ENCODE measurements around the gene EPDR1. TPM values are rescaled to one million over a fixed set of nuclear protein-coding genes. Genes with fewer than 3 reads are reported as not detected.

EPDR1 gene
- polyA plus RNA-seq, 1 donor (not counting 4 experiments of a cell fraction or from before 2014, with no cell fraction given): not detected

- dilution Hi-C loops (cut with MboI; ENCODE audit: extremely low pct_ligation_motif_present, low sequenced_read_pairs): no loop called here
- no peak for FAIRE-seq
- no peaks in the 10 kb centered on the region for H4K20me1 ChIP-seq (ENCODE audit: control insufficient read depth, extremely low read depth, insufficient read depth, low read length)
These were observed 36.4 kb downstream of the EPDR1 start for GRCh38 chr7:37956791-37957190.

GRCh38 chr7:37957221-37957970 is 37.0 kb downstream of the EPDR1 start:
- DNase-seq (ENCODE audit: low read depth, low spot score) (no peak), FAIRE-seq (no peak)
- dilution Hi-C loops (cut with MboI; ENCODE audit: extremely low pct_ligation_motif_present, low sequenced_read_pairs): no loop called here
- Histone ChIP-seq H3K36me3 (ENCODE audit: control insufficient read depth in 2 of 2, extremely low read depth in 1 of 2, insufficient read depth in 2 of 2, low read length in 2 of 2) (no peaks in the 10 kb centered on the region), H2AFZ (ENCODE audit: control insufficient read depth, low read length) (no peak overlapping the region), H3K9ac (ENCODE audit: control insufficient read depth, extremely low read depth, insufficient read depth, low read length) (no peak overlapping the region), H3K79me2 (ENCODE audit: control insufficient read depth, insufficient read depth, low read length) (no peaks in the 10 kb centered on the region), H3K9me3 (ENCODE audit: control insufficient read depth, low read depth, low read length) (no peaks in the 10 kb centered on the region), H3K4me2 (ENCODE audit: control insufficient read depth, extremely low read depth, insufficient read depth, low read depth, low read length) (no peak overlapping the region), H3K27ac (ENCODE audit: control insufficient read depth, insufficient read depth, low read length) (no peak overlapping the region), H3K4me3 (ENCODE audit: control insufficient read depth in 2 of 3, extremely low read depth in 1 of 3, insufficient read depth in 2 of 3, low read depth in 1 of 3, low read length in 3 of 3) (no peak overlapping the region), H4K20me1 (ENCODE audit: control insufficient read depth, extremely low read depth, insufficient read depth, low read length) (no peaks in the 10 kb centered on the region), H3K27me3 (ENCODE audit: control insufficient read depth, extremely low read depth, insufficient read depth, low read length) (no peaks in the 10 kb centered on the region), H3K4me1 (ENCODE audit: control insufficient read depth, extremely low read depth, insufficient read depth, low read length) (no peaks in the 10 kb centered on the region), H3K9me1 (ENCODE audit: control insufficient read depth, extremely low read depth, insufficient read depth, low read length) (no peaks in the 10 kb centered on the region)
- no peak for TF ChIP-seq EZH2 (IDR thresholded peaks at IDR 0.05; ENCODE audit: low read length)

More at GRCh38 chr7:37956791-37957190, 36.4 kb downstream of the EPDR1 start:
- no peaks in the 10 kb centered on the region for H3K27me3 ChIP-seq (ENCODE audit: control insufficient read depth, extremely low read depth, insufficient read depth, low read length)
- no peak overlapping the region for H3K4me3 ChIP-seq (ENCODE audit: control insufficient read depth in 2 of 3, extremely low read depth in 1 of 3, insufficient read depth in 2 of 3, low read depth in 1 of 3, low read length in 3 of 3)
- H3K79me2 ChIP-seq (ENCODE audit: control insufficient read depth, insufficient read depth, low read length): no peaks in the 10 kb centered on the region
- H3K9ac ChIP-seq (ENCODE audit: control insufficient read depth, extremely low read depth, insufficient read depth, low read length): no peak overlapping the region
- H3K9me3 ChIP-seq (ENCODE audit: control insufficient read depth, low read depth, low read length): no peaks in the 10 kb centered on the region
- TF ChIP-seq EZH2 (IDR thresholded peaks at IDR 0.05; ENCODE audit: low read length) (no peak), CTCF (optimal IDR thresholded peaks at IDR 0.05 in 1 of 3, IDR thresholded peaks at IDR 0.05 in 1 of 3, conservative IDR thresholded peaks at IDR 0.05 in 1 of 3; ENCODE audit: extremely low read depth in 1 of 3, insufficient read depth in 2 of 3, low read length in 3 of 3) (no peak)
- no peak for DNase-seq (ENCODE audit: low read depth, low spot score)
- no peaks in the 10 kb centered on the region for H3K9me1 ChIP-seq (ENCODE audit: control insufficient read depth, extremely low read depth, insufficient read depth, low read length)
- no peak overlapping the region for H2AFZ ChIP-seq (ENCODE audit: control insufficient read depth, low read length)
- H3K36me3 ChIP-seq (ENCODE audit: control insufficient read depth in 2 of 2, extremely low read depth in 1 of 2, insufficient read depth in 2 of 2, low read length in 2 of 2): no peaks in the 10 kb centered on the region
- no peaks in the 10 kb centered on the region for H3K4me1 ChIP-seq (ENCODE audit: control insufficient read depth, extremely low read depth, insufficient read depth, low read length)
- H3K4me2 ChIP-seq (ENCODE audit: control insufficient read depth, extremely low read depth, insufficient read depth, low read depth, low read length): no peak overlapping the region
- no peak overlapping the region for H3K27ac ChIP-seq (ENCODE audit: control insufficient read depth, insufficient read depth, low read length)
